NOMO-1 (cell line): ENCODE results near the gene NKX2-4.
"Not testable (repeated sequence)": the region's sequence is repeated elsewhere in the genome, so short reads cannot be mapped to it uniquely, and the experiment has no call there.

Experiments used
- DNase-seq, 2 experiments: peaks; one replicate each; lab custom pipeline; 2025; ENCODE audit not compliant: unreplicated experiment in 2 of 2; lab: John Stamatoyannopoulos, UW

The NKX2-4 gene

GRCh38 chr20:21397341-21398108, at the start of gene NKX2-4:
TSS of gene NKX2-4 (minus strand) at chr20:21397526. CDS start at chr20:21397399, 127 bp downstream.
- DNase-seq, result no peak

GRCh38 chr20:21437816-21438215, 40.5 kb upstream of the NKX2-4 start:
- no peak for DNase-seq

GRCh38 chr20:21437248-21437647, 39.9 kb upstream of the NKX2-4 start:
- DNase-seq, result no peak

GRCh38 chr20:21436205-21436604, 38.9 kb upstream of the NKX2-4 start:
- DNase-seq, result no peak

GRCh38 chr20:21435576-21435975, 38.2 kb upstream of the NKX2-4 start:
- no peak for DNase-seq

GRCh38 chr20:21433329-21433890, 36.1 kb upstream of the NKX2-4 start:
- DNase-seq, result no peak

- no peak for DNase-seq
Measured at GRCh38 chr20:21432911-21433310, 35.6 kb upstream of the NKX2-4 start.

- DNase-seq, result no peak
Measured at GRCh38 chr20:21430020-21430419, 32.7 kb upstream of the NKX2-4 start.

GRCh38 chr20:21424846-21425245, 27.5 kb upstream of the NKX2-4 start:
- no peak for DNase-seq

GRCh38 chr20:21423712-21424111, 26.4 kb upstream of the NKX2-4 start:
- DNase-seq, result not testable (repeated sequence)

- DNase-seq, result no peak
Measured at GRCh38 chr20:21421601-21422236, 24.4 kb upstream of the NKX2-4 start.

- DNase-seq, result not testable (repeated sequence)
Measured at GRCh38 chr20:21419147-21419546, 21.8 kb upstream of the NKX2-4 start.

- not testable (repeated sequence) for DNase-seq
Measured at GRCh38 chr20:21413996-21414395, 16.7 kb upstream of the NKX2-4 start.

- DNase-seq, result no peak
Measured at GRCh38 chr20:21411725-21412124, 14.4 kb upstream of the NKX2-4 start.

- no peak for DNase-seq
Measured at GRCh38 chr20:21399005-21399475, 1.7 kb upstream of the NKX2-4 start.

- no peak for DNase-seq
Measured at GRCh38 chr20:21398109-21399004, 1.0 kb upstream of the NKX2-4 start.

- no peak for DNase-seq
Measured at GRCh38 chr20:21396599-21397340, 556 bp downstream of the NKX2-4 start.

GRCh38 chr20:21395666-21396598, 1.4 kb downstream of the NKX2-4 start:
- DNase-seq, result no peak

- no peak for DNase-seq
Measured at GRCh38 chr20:21395051-21395665, 2.2 kb downstream of the NKX2-4 start.
